H1 (cell line): Measurements from ENCODE around the gene TTC9. TPM values are rescaled to one million over a fixed set of nuclear protein-coding genes. Genes with fewer than 3 reads are reported as not detected.

Source experiments
- CTCF ChIA-PET: fragments of 300-600 bp; sonication (Branson Sonifier 250); formaldehyde crosslinking; loops from one replicate; lab custom pipeline; 2021; ENCODE audit not compliant: partially characterized antibody; lab: Charles Lee
- POLR2A ChIA-PET: fragments of 300-600 bp; sonication (Branson Sonifier 250); formaldehyde crosslinking; loops from one replicate; lab custom pipeline; 2021; ENCODE audit warnings: inconsistent platforms; ENCODE audit not compliant: partially characterized antibody; lab: Charles Lee
- DNase-seq, 2 experiments: peaks; one replicate each; pipeline versions ENCODE4 v3.0.0 to v3.0.0-alpha.2; 2010 to 2022; ENCODE audit warnings: low spot score in 2 of 2, low read depth in 1 of 2, mixed read lengths in 1 of 2
- FAIRE-seq: peaks from 2 replicates; lab custom pipeline; 2011; peaks lifted over from hg19 to GRCh38; lab: Jason Lieb, UNC
- H2AFZ ChIP-seq: 2 replicates; pipeline ENCODE4 v1.8.1; 2012; ENCODE audit warnings: low read length, inconsistent platforms
- H2AK5ac ChIP-seq: 2 replicates; pipeline ENCODE4 v1.6.1; 2013; ENCODE audit warnings: low read depth, low read length
- H2BK120ac ChIP-seq: replicated peaks from 2 replicates; pipeline ENCODE3; 2013; ENCODE audit warnings: low read depth, low read length, inconsistent platforms
- H2BK12ac ChIP-seq: 2 replicates; pipeline ENCODE4 v1.6.1; 2013; ENCODE audit warnings: low read depth, low read length
- H2BK15ac ChIP-seq: 2 replicates; pipeline ENCODE4 v1.6.1; 2013; ENCODE audit warnings: low read length
- H2BK20ac ChIP-seq: 2 replicates; pipeline ENCODE4 v1.6.1; 2013; ENCODE audit warnings: low read length
- H2BK5ac ChIP-seq: 2 replicates; pipeline ENCODE4 v1.6.1; 2013; ENCODE audit warnings: low read depth, low read length
- H3K14ac ChIP-seq: 2 replicates; pipeline ENCODE4 v1.6.1; 2013; ENCODE audit warnings: inconsistent platforms; ENCODE audit not compliant: insufficient read length
- H3K18ac ChIP-seq: 2 replicates; pipeline ENCODE4 v1.6.1; 2013; ENCODE audit warnings: low read length; ENCODE audit errors: extremely low read depth
- H3K23ac ChIP-seq: 2 replicates; pipeline ENCODE4 v1.6.1; 2013; ENCODE audit warnings: inconsistent platforms; ENCODE audit not compliant: insufficient read length
- H3K23me2 ChIP-seq: 2 replicates; pipeline ENCODE4 v1.6.1; 2013; ENCODE audit warnings: low read depth, low read length
- H3K27ac ChIP-seq: 2 replicates; pipeline ENCODE4 v1.6.1; 2011; ENCODE audit warnings: low read depth, low read length, inconsistent platforms
- H3K27me3 ChIP-seq, 4 experiments: replicated peaks in 1 of 4; 1 replicate in 1 of 4; 2 replicates in 3 of 4; pipeline versions ENCODE4 v1.6.1 to v1.8.1; 2011 to 2013; ENCODE audit warnings: low read length in 3 of 4, mild to moderate bottlenecking in 3 of 4, inconsistent platforms in 2 of 4, mixed read lengths in 2 of 4, moderate library complexity in 1 of 4; ENCODE audit not compliant: control insufficient read depth in 3 of 4, insufficient read depth in 3 of 4; ENCODE audit errors: extremely low read depth in 1 of 4
- H3K36me3 ChIP-seq, 4 experiments: 2 replicates each; pipeline versions ENCODE4 v1.6.1 to v1.8.1; 2011 to 2013; ENCODE audit warnings: mild to moderate bottlenecking in 4 of 4, low read length in 3 of 4, moderate library complexity in 2 of 4, control low read depth in 1 of 4, inconsistent platforms in 1 of 4; ENCODE audit not compliant: insufficient read depth in 4 of 4, control insufficient read depth in 2 of 4
- H3K4ac ChIP-seq: replicated peaks from 2 replicates; pipeline ENCODE3; 2013; ENCODE audit warnings: low read length, low read depth, mixed read lengths, inconsistent platforms; ENCODE audit not compliant: insufficient read length
- H3K4me1 ChIP-seq, 4 experiments: replicated peaks in 1 of 4; 1 replicate in 1 of 4; 2 replicates in 3 of 4; pipeline versions ENCODE4 v1.6.1 to v1.8.1; 2011 to 2013; ENCODE audit warnings: low read length in 3 of 4, inconsistent platforms in 2 of 4, mixed read lengths in 1 of 4; ENCODE audit not compliant: insufficient read depth in 4 of 4, control insufficient read depth in 3 of 4
- H3K4me2 ChIP-seq, 2 experiments: 2 replicates each; pipeline versions ENCODE4 v1.6.1 to v1.8.1; 2011 to 2013; ENCODE audit warnings: low read depth in 2 of 2, low read length in 2 of 2, control low read depth in 1 of 2, inconsistent platforms in 1 of 2, mild to moderate bottlenecking in 1 of 2; ENCODE audit not compliant: insufficient read depth in 1 of 2
- H3K4me3 ChIP-seq, 4 experiments: fragments of 200-600, 300-600 bp in 1 of 4; sonication (generic), shearing (Covaris generic), sonication (Bioruptor Twin) in 1 of 4; 2 replicates each; pipeline versions ENCODE4 v1.5.1 to v1.8.1; 2011 to 2016; ENCODE audit warnings: low read length in 4 of 4, low read depth in 3 of 4, control low read depth in 2 of 4, inconsistent platforms in 2 of 4, mild to moderate bottlenecking in 2 of 4, mixed read lengths in 1 of 4, moderate library complexity in 1 of 4; ENCODE audit not compliant: insufficient read depth in 2 of 4; ENCODE audit errors: extremely low read depth in 1 of 4
- H3K56ac ChIP-seq: replicated peaks from 2 replicates; pipeline ENCODE3; 2013; ENCODE audit warnings: low read depth, mild to moderate bottlenecking, mixed read lengths, low read length, inconsistent platforms; ENCODE audit not compliant: insufficient read length
- H3K79me1 ChIP-seq: 2 replicates; pipeline ENCODE4 v1.6.1; 2013; ENCODE audit warnings: low read depth, low read length, control low read depth
- H3K79me2 ChIP-seq, 2 experiments: 2 replicates each; pipeline versions ENCODE4 v1.6.1 to v1.8.1; 2012 to 2013; ENCODE audit warnings: low read length in 2 of 2, mild to moderate bottlenecking in 2 of 2, inconsistent platforms in 1 of 2; ENCODE audit not compliant: insufficient read depth in 2 of 2, control insufficient read depth in 1 of 2
- H3K9ac ChIP-seq, 4 experiments: replicated peaks in 1 of 4; 1 replicate in 1 of 4; 2 replicates in 3 of 4; pipeline versions ENCODE4 v1.6.1 to v1.8.1; 2011 to 2013; ENCODE audit warnings: low read depth in 3 of 4, low read length in 3 of 4, control low read depth in 2 of 4, mild to moderate bottlenecking in 2 of 4, moderate library complexity in 2 of 4, inconsistent platforms in 1 of 4; ENCODE audit errors: extremely low read depth in 1 of 4
- H3K9me3 ChIP-seq, 2 experiments: 2 replicates each; pipeline versions ENCODE4 v1.6.1 to v1.8.1; 2012 to 2013; ENCODE audit warnings: mild to moderate bottlenecking in 2 of 2, moderate library complexity in 2 of 2, control low read depth in 1 of 2, inconsistent platforms in 1 of 2, low read depth in 1 of 2, low read length in 1 of 2, mixed read lengths in 1 of 2; ENCODE audit not compliant: insufficient read depth in 2 of 2
- H4K20me1 ChIP-seq, 2 experiments: replicated peaks in 1 of 2; 2 replicates each; pipeline versions ENCODE3 to v1.8.1; 2011 to 2013; ENCODE audit warnings: inconsistent platforms in 2 of 2, low read length in 2 of 2, mild to moderate bottlenecking in 1 of 2; ENCODE audit not compliant: insufficient read depth in 2 of 2, control insufficient read depth in 1 of 2
- H4K5ac ChIP-seq: 2 replicates; pipeline ENCODE4 v1.6.1; 2013; ENCODE audit warnings: low read length, low read depth, mixed read lengths, inconsistent platforms; ENCODE audit not compliant: insufficient read length
- H4K8ac ChIP-seq: 2 replicates; pipeline ENCODE4 v1.8.0; 2013; ENCODE audit warnings: mild to moderate bottlenecking, moderate library complexity, low read length, inconsistent platforms; ENCODE audit not compliant: insufficient read depth; ENCODE audit errors: extremely low read depth
- H4K91ac ChIP-seq: replicated peaks from 2 replicates; pipeline ENCODE3; 2013; ENCODE audit warnings: low read length, mixed read lengths, inconsistent platforms; ENCODE audit not compliant: insufficient read length
- ASH2L ChIP-seq: fragments of 200-600, 300-600 bp; sonication (generic); IDR thresholded peaks from one replicate; pipeline ENCODE4 v1.7.1; 2017; ENCODE audit warnings: low read length
- BRCA1 ChIP-seq: IDR thresholded peaks from 2 replicates; pipeline ENCODE4 v1.6.1; 2012; ENCODE audit warnings: low read depth, low read length, improper control_type of control experiment
- KDM1A ChIP-seq: fragments of 200-600, 300-600 bp; sonication (generic); IDR thresholded peaks from 2 replicates; pipeline ENCODE4 v1.7.1; 2016; ENCODE audit warnings: mild to moderate bottlenecking, low read length, borderline replicate concordance
- MAX ChIP-seq: IDR thresholded peaks from 2 replicates; pipeline ENCODE4 v1.6.1; 2012; ENCODE audit warnings: inconsistent platforms
- NANOG ChIP-seq: IDR thresholded peaks from 2 replicates; pipeline ENCODE4 v1.6.1; 2011; ENCODE audit warnings: low read length, low read depth, mild to moderate bottlenecking, inconsistent platforms; ENCODE audit not compliant: insufficient read depth, poor library complexity, severe bottlenecking
- TAF1 ChIP-seq: IDR thresholded peaks from 2 replicates; pipeline ENCODE4 v1.6.1; 2011; ENCODE audit warnings: mild to moderate bottlenecking, low read depth, low read length
- TBP ChIP-seq: IDR thresholded peaks from 2 replicates; pipeline ENCODE4 v1.6.1; 2011; ENCODE audit warnings: low read depth, low read length, improper control_type of control experiment
- WGBS, 2 experiments: shearing (Covaris generic) in 1 of 2; methylation state at CpG; one replicate each; pipeline versions ENCODE4 v1.1.6 to v1.1.7; 2013 to 2015; ENCODE audit warnings: low lambda C conversion rate in 2 of 2, mixed read lengths in 2 of 2, inconsistent platforms in 1 of 2, low coverage in 1 of 2, missing lambda C conversion rate in 1 of 2; ENCODE audit not compliant: insufficient replicate concordance in 2 of 2, insufficient coverage in 1 of 2, insufficient read length in 1 of 2; ENCODE audit errors: extremely low coverage in 1 of 2, missing lambda C conversion rate in 1 of 2; 5-methylcytosine and 5-hydroxymethylcytosine counted together
- long read RNA-seq, 2 experiments: library from RNA in 1 of 2; library from capped mRNA in 1 of 2; stranded (forward); transcript quantifications; one replicate each; pipeline ENCODE4 v2.0.0, GENCODE V29; 2021; ENCODE audit warnings: inconsistent platforms in 1 of 2
- polyA minus RNA-seq, 3 experiments: library from RNA; depleted of rRNA, polyadenylated mRNA; stranded (reverse); fragments of >200 nt; gene quantifications; 1 replicate in 2 of 3; 2 replicates in 1 of 3; pipeline ENCODE4 v1.2.3, GENCODE V29; 2011
- polyA plus RNA-seq, 7 experiments: library from polyadenylated mRNA; depleted of rRNA in 3 of 7; stranded (reverse) in 5 of 7; unstranded in 2 of 7; fragments of >200 nt in 5 of 7; fragments of 200-250 nt in 2 of 7; gene quantifications; 1 replicate in 5 of 7; 2 replicates in 1 of 7; 4 replicates in 1 of 7; pipeline versions ENCODE4 v1.2.1 to v1.2.3, GENCODE V29; 2011 to 2013; ENCODE audit warnings: missing spikeins in 2 of 7, mixed read lengths in 2 of 7
- total RNA-seq: library from RNA; stranded (reverse); fragmentation: NEBNext Ultra II Directional; extraction: Animal tissue kit (Norgen Biotek cat#: 25700); gene quantifications from 2 replicates; pipeline ENCODE4 v1.2.1, GENCODE V29; 2021

The TTC9 gene
- total RNA-seq, result 27.3 and 29.5 TPM in 2 replicates
- polyA plus RNA-seq (2011; rRNA removed), result 16.5 and 21.0 TPM in 2 replicates
- 17.9 TPM for polyA plus RNA-seq (2011; cell fraction: cytosol; rRNA removed)
- polyA plus RNA-seq (2011; cell fraction: nucleus; rRNA removed), result 15.4 TPM
- polyA plus RNA-seq (2012, experiment 1 of 2), result 19.8 to 23.0 TPM (median 20.7 TPM) in 4 replicates
- polyA plus RNA-seq (2012, experiment 2 of 2), result 9.0 TPM
- 19.0 TPM for polyA plus RNA-seq (2013, experiment 1 of 2)
- polyA plus RNA-seq (2013, experiment 2 of 2), result 19.0 TPM
- 26.2 and 28.0 TPM in 2 replicates for polyA minus RNA-seq (2011; rRNA and poly(A)+ RNA removed)
- 13.6 TPM for polyA minus RNA-seq (2011; cell fraction: cytosol; rRNA and poly(A)+ RNA removed)
- 15.7 TPM for polyA minus RNA-seq (2011; cell fraction: nucleus; rRNA and poly(A)+ RNA removed)
- long read RNA-seq, experiment 1, full-length matches to known transcripts, result 8 of 43 reads
- long read RNA-seq, experiment 1, partial matches to known transcripts, result 34 of 43 reads
- long read RNA-seq, experiment 1, other reads (novel, unspliced or antisense), result 1 of 43 reads
- long read RNA-seq, experiment 2, partial matches to known transcripts, result 0 of 1 reads
- long read RNA-seq, experiment 2, other reads (novel, unspliced or antisense), result 1 of 1 reads

DNA sequence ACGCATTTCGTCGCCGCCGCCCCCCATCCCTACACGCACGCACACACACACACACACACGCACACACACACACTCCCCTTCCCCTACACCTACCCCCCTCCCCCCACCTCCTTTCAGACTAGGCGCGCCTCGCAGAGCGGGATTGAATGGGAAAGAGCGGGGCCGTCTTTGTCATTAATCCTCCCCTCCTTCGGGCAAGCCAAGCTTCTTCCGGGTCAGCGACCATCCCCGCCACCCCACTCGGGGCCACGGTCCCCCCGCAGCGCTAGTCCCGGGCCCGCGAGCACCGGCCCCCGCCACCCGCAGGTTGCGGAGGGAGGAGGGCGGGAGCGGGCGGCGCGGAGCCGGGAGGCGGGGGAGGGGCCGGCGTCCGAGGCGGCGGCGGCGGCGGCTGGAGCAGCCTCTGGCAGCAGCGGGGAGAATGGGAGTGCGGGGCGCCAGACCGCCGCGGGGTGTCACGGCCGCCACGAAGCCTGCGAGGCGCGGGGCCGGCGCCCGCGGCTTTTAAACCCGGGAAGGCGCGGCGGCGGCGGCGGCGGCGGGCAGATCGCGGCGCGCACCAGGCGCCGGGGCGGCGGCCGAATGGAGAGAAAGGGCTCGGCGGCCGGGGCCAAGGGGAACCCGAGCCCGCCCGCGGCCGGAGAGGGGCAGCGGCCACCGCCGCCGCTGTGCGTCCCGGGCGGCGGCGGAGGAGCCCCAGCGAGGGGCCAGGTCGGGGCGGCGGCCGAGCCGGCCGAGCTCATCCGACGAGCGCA is at the start of gene TTC9:
Gene TTC9 (plus strand): TSS at position 369 of the 755 bp plus-strand sequence. CDS start 214 bp downstream, at position 583.
- CTCF ChIA-PET, result interaction anchor here (1.3 to 1.8 kb wide), 4 partner anchors 19 to 68 kb away, joined by 3 to 6 read pairs (median 4); no protein-coding TSS in a partner anchor
- TF ChIP-seq BRCA1 (no peak), TBP (peak; percentile 6; the same call in 1 of the 2 replicates), KDM1A (no peak), TAF1 (peak; percentile 4; the same call in 1 of the 2 replicates), MAX (0 out of 2 replicates have a peak, but pooled peaks have one; percentile 14), NANOG (no peak), ASH2L (peak; percentile 48)

More for the DNA sequence above, at the start of gene TTC9:
- H3K4ac ChIP-seq, result peak within 1 kb of the TSS; percentile 24
- peak within 1 kb of the TSS; percentile 60 for H2AK5ac ChIP-seq
- H2BK12ac ChIP-seq, result peak within 1 kb of the TSS; percentile 0; the same call in 1 of the 2 replicates
- H4K20me1 ChIP-seq, result no peaks in the 10 kb centered on the region
- H2AFZ ChIP-seq, result peak within 1 kb of the TSS; percentile 75; the same call in 1 of the 2 replicates
- H3K36me3 ChIP-seq, result peaks cover 0 to 5% (median 0%) of the 10 kb centered on the region in 4 experiments; a peak in 1 of 8 replicates
- H3K4me3 ChIP-seq, result peak within 1 kb of the TSS; percentile 84 to 98 (median 90)
- peak within 1 kb of the TSS; percentile 45 for H2BK120ac ChIP-seq
- POLR2A ChIA-PET, result interaction anchor here (0.7 to 7.3 kb wide), 15 partner anchors 8 to 679 kb away, joined by 3 to 116 read pairs (median 3); partner anchors contain the start of genes MAP3K9 and SIPA1L1
- H4K91ac ChIP-seq, result peak within 1 kb of the TSS; percentile 83
- H3K14ac ChIP-seq, result no peak within 1 kb of the TSS
- FAIRE-seq (no peak), DNase-seq (peak in 1 of 2 experiments; percentile 75)
- peaks cover 9% of the 10 kb centered on the region for H3K79me1 ChIP-seq
- H3K79me2 ChIP-seq, result peaks cover 19 to 72% of the 10 kb centered on the region in 2 experiments
- no peak within 1 kb of the TSS for H3K23ac ChIP-seq
- peak within 1 kb of the TSS; percentile 49; the same call in 1 of the 2 replicates for H3K27ac ChIP-seq
- no peaks in the 10 kb centered on the region for H3K9me3 ChIP-seq
- peak within 1 kb of the TSS; percentile 42 for H4K8ac ChIP-seq
- peak within 1 kb of the TSS; percentile 93 to 96 for H3K4me2 ChIP-seq
- H3K23me2 ChIP-seq, result peaks cover 15% of the 10 kb centered on the region
- no peaks in the 10 kb centered on the region for H3K27me3 ChIP-seq
- peak within 1 kb of the TSS; percentile 40; the same call in 1 of the 2 replicates for H2BK20ac ChIP-seq
- H3K56ac ChIP-seq, result peak within 1 kb of the TSS; percentile 46
- WGBS, 2 experiments, result 1% methylated on average over 22 of the region's 105 CpGs; no CpG with 5 or more reads in 1 of the 2 experiments
- peaks cover 16 to 26% (median 19%) of the 10 kb centered on the region in 4 experiments; a peak in 6 of 7 replicates for H3K4me1 ChIP-seq
- peak within 1 kb of the TSS; percentile 74 to 83 (median 76) for H3K9ac ChIP-seq
- H4K5ac ChIP-seq, result no peak within 1 kb of the TSS
- H2BK5ac ChIP-seq, result peak within 1 kb of the TSS; percentile 79; the same call in 1 of the 2 replicates
- H2BK15ac ChIP-seq, result peak within 1 kb of the TSS; percentile 36; the same call in 1 of the 2 replicates
- peak within 1 kb of the TSS; percentile 62; the same call in 1 of the 2 replicates for H3K18ac ChIP-seq
